K562 (cell line): ENCODE data around the gene LENEP. TPM values are rescaled to one million over a fixed set of nuclear protein-coding genes. Genes with fewer than 3 reads are reported as not detected.
A peak's percentile ranks its signal among the peaks of the same experiment; 100 is the strongest.

ENCODE experiments used
- ATAC-seq: fragments of 200-7000 bp; cut with Tn5 transposase; 3 replicates; pipeline ENCODE4 v1.9.1; 2020; ENCODE audit warnings: moderate library complexity
- BruUV-seq: library from RNA; stranded (reverse); fragments of 400-500 nt; replicated peaks from 2 replicates; lab custom pipeline; 2021; lab: Mats Ljungman, UMichigan
- CTCF ChIA-PET: fragments of 300-600 bp; formaldehyde crosslinking; extraction: SDS; loops from one replicate; lab custom pipeline; 2021; ENCODE audit warnings: low intra/inter-chr PET ratio; lab: Yijun Ruan, JAX
- POLR2A ChIA-PET: fragments of 300-600, 350-650 bp; sonication (Branson Sonifier 250); formaldehyde crosslinking; extraction: SDS; loops from one replicate; lab custom pipeline; 2021; ENCODE audit warnings: antibody characterized with exemption, inconsistent platforms; lab: Yijun Ruan, JAX
- DNase-seq, 4 experiments: peaks; one replicate each; pipeline versions ENCODE4 v3.0.0 to v3.0.0-alpha.2; 2011 to 2018; ENCODE audit warnings: low spot score in 3 of 4, mixed read lengths in 3 of 4; ENCODE audit errors: extremely low read depth in 1 of 4
- FAIRE-seq: peaks from 2 replicates; lab custom pipeline; 2011; peaks lifted over from hg19 to GRCh38; lab: Jason Lieb, UNC
- H2AFZ ChIP-seq: 2 replicates; pipeline ENCODE4 v1.6.0; 2011; ENCODE audit warnings: low read depth, low read length, control low read depth, inconsistent platforms
- H3K27ac ChIP-seq: fragments of 200-600 bp; 3 replicates; pipeline ENCODE4 v1.8.0; 2011; ENCODE audit warnings: low read depth, mild to moderate bottlenecking, control low read depth, inconsistent platforms, low read length, moderate library complexity, mixed read lengths; ENCODE audit errors: extremely low read depth
- H3K27me3 ChIP-seq, 2 experiments: fragments of 300-600 bp in 1 of 2; 2 replicates in 1 of 2; 3 replicates in 1 of 2; pipeline versions ENCODE4 v1.6.0 to v1.8.0; 2011; ENCODE audit warnings: inconsistent platforms in 2 of 2, low read length in 2 of 2, mild to moderate bottlenecking in 1 of 2, mixed read lengths in 1 of 2, moderate library complexity in 1 of 2; ENCODE audit not compliant: control insufficient read depth in 2 of 2, insufficient read depth in 2 of 2
- H3K36me3 ChIP-seq: fragments of 300-600 bp; 3 replicates; pipeline ENCODE4 v1.8.0; 2011; ENCODE audit warnings: mild to moderate bottlenecking, low read length, inconsistent platforms; ENCODE audit not compliant: control insufficient read depth, insufficient read depth
- H3K4me1 ChIP-seq, 2 experiments: fragments of 200-600 bp in 1 of 2; replicated peaks in 1 of 2; 2 replicates in 1 of 2; 3 replicates in 1 of 2; pipeline versions ENCODE4 v1.5.1 to v1.8.0; 2011; ENCODE audit warnings: inconsistent platforms in 2 of 2, low read length in 2 of 2, mild to moderate bottlenecking in 1 of 2, mixed read lengths in 1 of 2, moderate library complexity in 1 of 2; ENCODE audit not compliant: control insufficient read depth in 2 of 2, insufficient read depth in 2 of 2
- H3K4me2 ChIP-seq: 2 replicates; pipeline ENCODE4 v1.6.1; 2011; ENCODE audit warnings: low read length, control low read depth, inconsistent platforms, mixed read lengths; ENCODE audit not compliant: insufficient read depth
- H3K4me3 ChIP-seq: fragments of 200-600 bp; sonication (generic), shearing (Covaris generic); 2 replicates; pipeline ENCODE4 v1.5.1; 2016; ENCODE audit warnings: control low read depth, inconsistent platforms
- H3K79me2 ChIP-seq: fragments of 200-600 bp; 3 replicates; pipeline ENCODE4 v1.8.0; 2011; ENCODE audit warnings: low read length, inconsistent platforms; ENCODE audit not compliant: control insufficient read depth, insufficient read depth
- H3K9ac ChIP-seq, 2 experiments: 2 replicates each; pipeline versions ENCODE4 v1.6.0 to v1.6.1; 2011; ENCODE audit warnings: low read depth in 2 of 2, low read length in 2 of 2, control low read depth in 1 of 2, inconsistent platforms in 1 of 2, mild to moderate bottlenecking in 1 of 2, mixed read lengths in 1 of 2; ENCODE audit not compliant: insufficient read depth in 1 of 2
- H3K9me1 ChIP-seq: one replicate; pipeline ENCODE4 v1.6.0; 2011; ENCODE audit warnings: inconsistent platforms, mild to moderate bottlenecking, low read length, moderate library complexity; ENCODE audit not compliant: control insufficient read depth, insufficient read depth
- H3K9me3 ChIP-seq: replicated peaks from 2 replicates; pipeline ENCODE4 v1.5.1; 2011; ENCODE audit warnings: low read depth, low read length, inconsistent platforms; ENCODE audit not compliant: control insufficient read depth, insufficient read depth
- H4K20me1 ChIP-seq: replicated peaks from 2 replicates; pipeline ENCODE4 v1.6.1; 2011; ENCODE audit warnings: low read length, inconsistent platforms, mixed read lengths; ENCODE audit not compliant: control insufficient read depth, insufficient read depth
- CBFA2T3 ChIP-seq: fragments of 450-650 bp; IDR thresholded peaks from 2 replicates; pipeline ENCODE4 v1.6.1; 2017
- CEBPB ChIP-seq: fragments of 450-650 bp; IDR thresholded peaks from 2 replicates; pipeline ENCODE4 v1.6.1; 2016; ENCODE audit warnings: missing genetic modification characterization, missing compliant biosample characterization
- CEBPG ChIP-seq, 3 experiments: fragments of 200-800 bp in 1 of 3; sonication (Bioruptor generic) in 1 of 3; sonication (generic) in 1 of 3; formaldehyde crosslinking in 1 of 3; IDR thresholded peaks in 2 of 3; conservative IDR thresholded peaks in 1 of 3; 2 replicates each; pipeline versions ENCODE4 v1.6.1 to v1.8.0; 2016 to 2022; ENCODE audit warnings: missing compliant biosample characterization in 2 of 3, missing genetic modification characterization in 2 of 3, mild to moderate bottlenecking in 1 of 3, missing genetic modification reagents in 1 of 3
- KAT8 ChIP-seq: fragments of 450-650 bp; IDR thresholded peaks from 2 replicates; pipeline ENCODE4 v1.6.1; 2016; ENCODE audit warnings: low read depth, mild to moderate bottlenecking
- ZNF436 ChIP-seq: fragments of 250-450, 450-650 bp; sonication (Bioruptor Pico); formaldehyde crosslinking; IDR thresholded peaks from 2 replicates; pipeline ENCODE4 v1.7.0; 2020; ENCODE audit warnings: mild to moderate bottlenecking
- WGBS: fragments of 100-300 bp; shearing (Covaris generic); methylation state at CpG from one replicate; pipeline ENCODE4 v1.1.6; 2016; ENCODE audit warnings: low coverage, mixed read lengths; ENCODE audit not compliant: insufficient coverage; ENCODE audit errors: missing lambda C conversion rate; 5-methylcytosine and 5-hydroxymethylcytosine counted together
- in situ Hi-C: fragments of 300-500 bp; cut with MboI; formaldehyde crosslinking; loops from 4 replicates; pipeline ENCODE4 v1.15.0; 2018; ENCODE audit warnings: inconsistent platforms, mixed read lengths
- intact Hi-C: fragments of 100-400 bp; cut with micrococcal nuclease; formaldehyde crosslinking; loops from 2 replicates; pipeline ENCODE4 v1.14.2; 2022
- polyA plus RNA-seq, 8 experiments: library from polyadenylated mRNA; depleted of rRNA in 4 of 8; stranded (reverse) in 5 of 8; unstranded in 3 of 8; fragments of >200 nt; fragmentation: Nextera tagmentation in 2 of 8; fragmentation: Illumina TruSeq in 1 of 8; extraction: Ambion mirVana in 2 of 8; extraction: Trizol in 1 of 8; gene quantifications; 2 replicates each; pipeline versions ENCODE4 v1.2.1 to v1.2.3, GENCODE V29; 2011 to 2014; ENCODE audit warnings: inconsistent platforms in 1 of 8, missing spikeins in 1 of 8
- total RNA-seq, 7 experiments: library from RNA; depleted of rRNA in 6 of 7; stranded (reverse); fragments of >200 nt in 6 of 7; fragmentation: Illumina TruSeq in 2 of 7; extraction: Trizol in 2 of 7; gene quantifications; 2 replicates each; pipeline versions ENCODE4 v1.2.1 to v1.2.3, GENCODE V29; 2011 to 2021; ENCODE audit warnings: low replicate concordance in 1 of 7
- TF ChIP-seq, protein P1 (sequence below): IDR thresholded peaks from 2 replicates; pipeline ENCODE4 v1.6.1; 2012; ENCODE audit warnings: low read depth, low read length, improper control_type of control experiment, borderline replicate concordance

LENEP gene
- total and polyA plus RNA-seq, 9 of the 15 experiments (the other 6 are each of a cell fraction or from before 2014, with no cell fraction given): 0.23 to 0.87 (median 0.67) TPM; not detected in 5

DNA sequence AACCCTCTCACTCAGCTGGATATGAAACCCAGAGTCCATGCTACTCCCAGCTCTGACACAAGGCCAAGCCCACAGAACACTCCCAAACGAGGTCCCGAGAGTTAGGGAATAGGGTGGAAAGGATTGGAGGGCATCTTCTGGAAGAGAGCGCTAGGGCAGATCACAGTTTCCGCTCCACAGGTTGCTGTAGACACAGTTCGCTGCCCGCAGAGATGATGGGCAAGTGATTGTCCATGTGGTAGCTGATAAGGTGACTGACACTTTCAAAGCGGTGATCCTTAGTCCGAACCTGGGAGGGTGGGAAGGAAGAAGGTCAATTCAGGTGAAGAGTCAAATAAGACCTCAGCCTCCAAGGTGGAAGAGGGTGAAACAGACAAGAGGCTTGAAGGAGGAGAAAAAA, 29.7 kb upstream of the LENEP start (continued):
- TF ChIP-seq, protein P1, sequence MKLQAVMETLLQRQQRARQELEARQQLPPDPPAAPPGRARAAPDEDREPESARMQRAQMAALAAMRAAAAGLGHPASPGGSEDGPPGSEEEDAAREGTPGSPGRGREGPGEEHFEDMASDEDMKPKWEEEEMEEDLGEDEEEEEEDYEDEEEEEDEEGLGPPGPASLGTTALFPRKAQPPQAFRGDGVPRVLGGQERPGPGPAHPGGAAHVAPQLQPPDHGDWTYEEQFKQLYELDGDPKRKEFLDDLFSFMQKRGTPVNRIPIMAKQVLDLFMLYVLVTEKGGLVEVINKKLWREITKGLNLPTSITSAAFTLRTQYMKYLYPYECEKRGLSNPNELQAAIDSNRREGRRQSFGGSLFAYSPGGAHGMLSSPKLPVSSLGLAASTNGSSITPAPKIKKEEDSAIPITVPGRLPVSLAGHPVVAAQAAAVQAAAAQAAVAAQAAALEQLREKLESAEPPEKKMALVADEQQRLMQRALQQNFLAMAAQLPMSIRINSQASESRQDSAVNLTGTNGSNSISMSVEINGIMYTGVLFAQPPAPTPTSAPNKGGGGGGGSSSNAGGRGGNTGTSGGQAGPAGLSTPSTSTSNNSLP: no peak

DNA sequence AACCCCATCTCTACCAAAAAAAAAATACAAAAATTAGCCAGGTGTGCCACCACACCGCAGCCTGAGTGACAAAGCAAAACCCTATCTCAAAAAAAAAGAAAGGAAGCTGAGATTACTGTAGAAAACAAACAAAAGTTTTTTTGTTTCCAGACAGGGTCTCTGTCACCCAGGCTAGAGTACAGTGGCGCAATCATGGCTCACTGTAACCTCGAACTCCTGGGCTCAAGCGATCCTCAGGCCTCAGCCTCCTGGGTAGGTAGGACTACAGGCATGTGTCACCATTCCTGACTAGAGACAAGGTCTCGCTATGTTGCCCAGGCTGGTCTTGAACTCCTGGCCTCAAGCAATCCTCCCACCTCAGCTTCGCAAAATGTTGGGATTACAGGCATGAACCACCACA, 29.0 kb upstream of the LENEP start:
- DNase-seq (no peak), ATAC-seq (no peak), FAIRE-seq (no peak)
- Histone ChIP-seq H3K79me2 (peaks cover 36% of the 10 kb centered on the region), H3K9me1 (no peaks in the 10 kb centered on the region), H3K4me3 (no peak overlapping the region), H3K9me3 (no peaks in the 10 kb centered on the region), H3K4me1 (peaks cover 20 to 41% of the 10 kb centered on the region in 2 experiments), H3K36me3 (peaks cover 68% of the 10 kb centered on the region), H3K4me2 (no peak overlapping the region), H3K9ac (peak overlapping the region in 1 of 2 experiments; percentile 39; a peak in 1 of 4 replicates), H3K27me3 (no peaks in the 10 kb centered on the region), H2AFZ (no peak overlapping the region), H4K20me1 (no peaks in the 10 kb centered on the region), H3K27ac (no peak overlapping the region)
- POLR2A ChIA-PET: interaction anchor here (0.6 to 7.0 kb wide), 9 partner anchors 9 to 48 kb away, joined by 3 to 80 read pairs (median 3); partner anchors contain the start of genes CKS1B, FLAD1, LENEP and PBXIP1
- in situ Hi-C loops: no loop called here
- TF ChIP-seq CBFA2T3 (peak; percentile 23; the same call in 1 of the 2 replicates), KAT8 (no peak), ZNF436 (no peak), CEBPG (CRISPR knock-in tag; IDR thresholded peaks at IDR 0.05) (no peak), CEBPG (tag; conservative IDR thresholded peaks at IDR 0.05 in 1 of 2, IDR thresholded peaks at IDR 0.05 in 1 of 2) (0 out of 4 replicates have a peak, but pooled peaks of 1 of the 2 experiments have one; percentile 13), CEBPB (tag) (peak; percentile 82)
- BruUV-seq: no TSS peak
- intact Hi-C loops: loop anchor here (5.0 kb wide), 1 partner anchor 118 kb away; no protein-coding TSS in a partner anchor
- CTCF ChIA-PET: no interaction called here
- 52% methylated on average over 6 of the region's 6 CpGs for WGBS
